Neural cell (in vitro differentiated cells): ENCODE results near the gene CDC37L1. TPM values are rescaled to one million over a fixed set of nuclear protein-coding genes. Genes with fewer than 3 reads are reported as not detected.

Experiments
- H2AFZ ChIP-seq: fragments of 200-600, 300-800 bp; sonication (generic), shearing (Covaris generic); 2 replicates; pipeline ENCODE4 v1.6.0; 2014; ENCODE audit warnings: low read depth, mild to moderate bottlenecking, antibody characterized with exemption, low read length, moderate library complexity
- H3F3A ChIP-seq: fragments of 200-600 bp; shearing (Covaris generic); 2 replicates; pipeline ENCODE4 v1.6.1; 2016; ENCODE audit warnings: mild to moderate bottlenecking, moderate library complexity, mixed read lengths, antibody characterized with exemption, low read length; ENCODE audit not compliant: insufficient read depth, poor library complexity, severe bottlenecking
- H3K27ac ChIP-seq: fragments of 200-600, 300-800 bp; sonication (generic), shearing (Covaris generic); 2 replicates; pipeline ENCODE4 v1.5.1; 2014; ENCODE audit warnings: mild to moderate bottlenecking, low read length, moderate library complexity
- H3K27me3 ChIP-seq: fragments of 300-800, 200-600 bp; sonication (generic), shearing (Covaris generic); 2 replicates; pipeline ENCODE4 v1.6.0; 2014; ENCODE audit warnings: mild to moderate bottlenecking, low read depth, low read length, moderate library complexity; ENCODE audit not compliant: insufficient read depth
- H3K36me3 ChIP-seq: fragments of 300-800, 200-600 bp; sonication (generic), shearing (Covaris generic); 2 replicates; pipeline ENCODE4 v1.5.1; 2014; ENCODE audit warnings: mild to moderate bottlenecking, antibody characterized with exemption, low read length, moderate library complexity; ENCODE audit not compliant: insufficient read depth
- H3K4me2 ChIP-seq: fragments of 300-800, 200-600 bp; sonication (generic), shearing (Covaris generic); 2 replicates; pipeline ENCODE4 v1.6.0; 2014; ENCODE audit warnings: mild to moderate bottlenecking, low read length
- H3K4me3 ChIP-seq: fragments of 300-800, 200-600 bp; sonication (generic), shearing (Covaris generic); 2 replicates; pipeline ENCODE4 v1.5.1; 2014; ENCODE audit warnings: mild to moderate bottlenecking, low read length, moderate library complexity
- H3K79me2 ChIP-seq: fragments of 200-600 bp; shearing (Covaris generic); replicated peaks from 2 replicates; pipeline ENCODE4 v1.6.0; 2014; ENCODE audit warnings: mild to moderate bottlenecking, low read length, moderate library complexity; ENCODE audit not compliant: insufficient read depth
- H3K9ac ChIP-seq: fragments of 300-800, 200-600 bp; sonication (generic), shearing (Covaris generic); 2 replicates; pipeline ENCODE4 v1.6.1; 2016; ENCODE audit warnings: mild to moderate bottlenecking, low read length, mixed read lengths
- H3K9me2 ChIP-seq: fragments of 200-600 bp; shearing (Covaris generic); 2 replicates; pipeline ENCODE4 v1.6.1; 2016; ENCODE audit warnings: mild to moderate bottlenecking, low read length, mixed read lengths; ENCODE audit not compliant: insufficient read depth
- H3K9me3 ChIP-seq: fragments of 200-600, 300-800 bp; sonication (generic), shearing (Covaris generic); 2 replicates; pipeline ENCODE4 v1.6.1; 2016; ENCODE audit warnings: mild to moderate bottlenecking, mixed run types, low read length, moderate library complexity, mixed read lengths
- H4K20me1 ChIP-seq: fragments of 200-600 bp; shearing (Covaris generic); 2 replicates; pipeline ENCODE4 v1.6.1; 2016; ENCODE audit warnings: mild to moderate bottlenecking, mixed run types; ENCODE audit not compliant: insufficient read depth
- EP300 ChIP-seq: fragments of 450-650 bp; conservative IDR thresholded peaks from 2 replicates; pipeline ENCODE4 v1.6.1; 2014; ENCODE audit warnings: antibody characterized with exemption, mild to moderate bottlenecking, moderate library complexity; ENCODE audit not compliant: poor library complexity, severe bottlenecking
- EZH2 ChIP-seq: fragments of 200-600, 300-800 bp; shearing (Covaris generic), sonication (generic); IDR thresholded peaks from 2 replicates; pipeline ENCODE4 v1.6.1; 2014; ENCODE audit warnings: antibody characterized with exemption, low read length, borderline replicate concordance, mild to moderate bottlenecking; ENCODE audit not compliant: insufficient read depth, poor library complexity, severe bottlenecking
- MXI1 ChIP-seq: fragments of 450-650 bp; conservative IDR thresholded peaks from 2 replicates; pipeline ENCODE4 v1.6.1; 2014; ENCODE audit warnings: antibody characterized with exemption, mild to moderate bottlenecking; ENCODE audit not compliant: poor library complexity, severe bottlenecking
- POLR2AphosphoS5 ChIP-seq: IDR thresholded peaks from 2 replicates; pipeline ENCODE4 v1.6.1; 2012
- RAD21 ChIP-seq: fragments of 450-650 bp; conservative IDR thresholded peaks from 2 replicates; pipeline ENCODE4 v1.6.1; 2014; ENCODE audit warnings: antibody characterized with exemption, mild to moderate bottlenecking, moderate library complexity
- SMC3 ChIP-seq: fragments of 450-650 bp; conservative IDR thresholded peaks from 2 replicates; pipeline ENCODE4 v1.6.1; 2014; ENCODE audit warnings: antibody characterized with exemption, mild to moderate bottlenecking, moderate library complexity; ENCODE audit not compliant: poor library complexity
- TAF1 ChIP-seq: IDR thresholded peaks from 2 replicates; pipeline ENCODE4 v1.6.1; 2012; ENCODE audit warnings: low read depth
- polyA plus RNA-seq: library from polyadenylated mRNA; depleted of rRNA; stranded (reverse); fragments of >200 nt; gene quantifications from 2 replicates; pipeline ENCODE4 v1.2.3, GENCODE V29; 2014
- TF ChIP-seq, protein P1 (sequence below): IDR thresholded peaks from 2 replicates; pipeline ENCODE4 v1.6.1; 2012; ENCODE audit warnings: borderline replicate concordance
- TF ChIP-seq, protein P2 (sequence below): fragments of 450-650 bp; IDR thresholded peaks from 2 replicates; pipeline ENCODE4 v1.5.1; 2014; ENCODE audit warnings: antibody characterized with exemption, mild to moderate bottlenecking, moderate library complexity; ENCODE audit not compliant: poor library complexity, severe bottlenecking

The CDC37L1 gene
- polyA plus RNA-seq, 1 donor from 2014 or later = 34.7 TPM

- Histone ChIP-seq H3K36me3 (no peaks in the 10 kb centered on the region), H3K27ac (no peak overlapping the region), H3K4me3 (no peak overlapping the region), H3K4me2 (no peak overlapping the region), H4K20me1 (no peaks in the 10 kb centered on the region), H3K9ac (no peak overlapping the region), H3K79me2 (no peaks in the 10 kb centered on the region), H3K27me3 (no peaks in the 10 kb centered on the region), H3K9me2 (no peaks in the 10 kb centered on the region), H3F3A (no peaks in the 10 kb centered on the region), H2AFZ (no peak overlapping the region), H3K9me3 (no peaks in the 10 kb centered on the region)
- TF ChIP-seq EP300 (no peak), RAD21 (no peak), POLR2AphosphoS5 (no peak), MXI1 (no peak), EZH2 (no peak), SMC3 (no peak), TAF1 (no peak)
- TF ChIP-seq, protein P1, sequence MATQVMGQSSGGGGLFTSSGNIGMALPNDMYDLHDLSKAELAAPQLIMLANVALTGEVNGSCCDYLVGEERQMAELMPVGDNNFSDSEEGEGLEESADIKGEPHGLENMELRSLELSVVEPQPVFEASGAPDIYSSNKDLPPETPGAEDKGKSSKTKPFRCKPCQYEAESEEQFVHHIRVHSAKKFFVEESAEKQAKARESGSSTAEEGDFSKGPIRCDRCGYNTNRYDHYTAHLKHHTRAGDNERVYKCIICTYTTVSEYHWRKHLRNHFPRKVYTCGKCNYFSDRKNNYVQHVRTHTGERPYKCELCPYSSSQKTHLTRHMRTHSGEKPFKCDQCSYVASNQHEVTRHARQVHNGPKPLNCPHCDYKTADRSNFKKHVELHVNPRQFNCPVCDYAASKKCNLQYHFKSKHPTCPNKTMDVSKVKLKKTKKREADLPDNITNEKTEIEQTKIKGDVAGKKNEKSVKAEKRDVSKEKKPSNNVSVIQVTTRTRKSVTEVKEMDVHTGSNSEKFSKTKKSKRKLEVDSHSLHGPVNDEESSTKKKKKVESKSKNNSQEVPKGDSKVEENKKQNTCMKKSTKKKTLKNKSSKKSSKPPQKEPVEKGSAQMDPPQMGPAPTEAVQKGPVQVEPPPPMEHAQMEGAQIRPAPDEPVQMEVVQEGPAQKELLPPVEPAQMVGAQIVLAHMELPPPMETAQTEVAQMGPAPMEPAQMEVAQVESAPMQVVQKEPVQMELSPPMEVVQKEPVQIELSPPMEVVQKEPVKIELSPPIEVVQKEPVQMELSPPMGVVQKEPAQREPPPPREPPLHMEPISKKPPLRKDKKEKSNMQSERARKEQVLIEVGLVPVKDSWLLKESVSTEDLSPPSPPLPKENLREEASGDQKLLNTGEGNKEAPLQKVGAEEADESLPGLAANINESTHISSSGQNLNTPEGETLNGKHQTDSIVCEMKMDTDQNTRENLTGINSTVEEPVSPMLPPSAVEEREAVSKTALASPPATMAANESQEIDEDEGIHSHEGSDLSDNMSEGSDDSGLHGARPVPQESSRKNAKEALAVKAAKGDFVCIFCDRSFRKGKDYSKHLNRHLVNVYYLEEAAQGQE = no peak
- TF ChIP-seq, protein P2, sequence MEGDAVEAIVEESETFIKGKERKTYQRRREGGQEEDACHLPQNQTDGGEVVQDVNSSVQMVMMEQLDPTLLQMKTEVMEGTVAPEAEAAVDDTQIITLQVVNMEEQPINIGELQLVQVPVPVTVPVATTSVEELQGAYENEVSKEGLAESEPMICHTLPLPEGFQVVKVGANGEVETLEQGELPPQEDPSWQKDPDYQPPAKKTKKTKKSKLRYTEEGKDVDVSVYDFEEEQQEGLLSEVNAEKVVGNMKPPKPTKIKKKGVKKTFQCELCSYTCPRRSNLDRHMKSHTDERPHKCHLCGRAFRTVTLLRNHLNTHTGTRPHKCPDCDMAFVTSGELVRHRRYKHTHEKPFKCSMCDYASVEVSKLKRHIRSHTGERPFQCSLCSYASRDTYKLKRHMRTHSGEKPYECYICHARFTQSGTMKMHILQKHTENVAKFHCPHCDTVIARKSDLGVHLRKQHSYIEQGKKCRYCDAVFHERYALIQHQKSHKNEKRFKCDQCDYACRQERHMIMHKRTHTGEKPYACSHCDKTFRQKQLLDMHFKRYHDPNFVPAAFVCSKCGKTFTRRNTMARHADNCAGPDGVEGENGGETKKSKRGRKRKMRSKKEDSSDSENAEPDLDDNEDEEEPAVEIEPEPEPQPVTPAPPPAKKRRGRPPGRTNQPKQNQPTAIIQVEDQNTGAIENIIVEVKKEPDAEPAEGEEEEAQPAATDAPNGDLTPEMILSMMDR = no peak
These were observed 25.3 kb upstream of the CDC37L1 start for GRCh38 chr9:4654084-4654483.

- no peaks in the 10 kb centered on the region for H4K20me1 ChIP-seq
- H3K4me3 ChIP-seq = no peak overlapping the region
These were observed 24.8 kb upstream of the CDC37L1 start for GRCh38 chr9:4654538-4654937.

More at GRCh38 chr9:4654538-4654937, 24.8 kb upstream of the CDC37L1 start:
- Histone ChIP-seq H3K9me3 (no peaks in the 10 kb centered on the region), H3K9ac (no peak overlapping the region), H2AFZ (no peak overlapping the region), H3K36me3 (no peaks in the 10 kb centered on the region), H3K9me2 (no peaks in the 10 kb centered on the region), H3K4me2 (no peak overlapping the region), H3K27me3 (no peaks in the 10 kb centered on the region), H3F3A (no peaks in the 10 kb centered on the region), H3K79me2 (no peaks in the 10 kb centered on the region), H3K27ac (no peak overlapping the region)
- TF ChIP-seq RAD21 = no peak
- no peak for TF ChIP-seq POLR2AphosphoS5
- TF ChIP-seq EP300 = no peak
- TF ChIP-seq SMC3 = no peak
- TF ChIP-seq, protein P2 = no peak
- TF ChIP-seq, protein P1 = no peak
